Panc1 (cell line): ENCODE results near the gene FAM199X.

Experiments used
- CTCF ChIP-seq: fragments of 450-650 bp; IDR thresholded peaks from 2 replicates; pipeline ENCODE4 v1.5.1; 2017; ENCODE audit warnings: mild to moderate bottlenecking
- POLR2AphosphoS5 ChIP-seq: IDR thresholded peaks from 2 replicates; pipeline ENCODE4 v1.6.1; 2012; ENCODE audit warnings: mild to moderate bottlenecking, low read depth, low read length, moderate library complexity
- REST ChIP-seq, 2 experiments: IDR thresholded peaks; 2 replicates each; pipeline ENCODE4 v1.6.1; 2011 to 2012; ENCODE audit warnings: low read depth in 2 of 2, control low read depth in 1 of 2, low read length in 1 of 2, mild to moderate bottlenecking in 1 of 2, moderate library complexity in 1 of 2; ENCODE audit not compliant: insufficient read depth in 1 of 2
- SIN3A ChIP-seq: IDR thresholded peaks from 2 replicates; pipeline ENCODE4 v1.6.1; 2012; ENCODE audit warnings: low read depth, mild to moderate bottlenecking, low read length, moderate library complexity, borderline replicate concordance; ENCODE audit not compliant: insufficient read depth
- TCF7L2 ChIP-seq: IDR thresholded peaks from 2 replicates; pipeline ENCODE4 v1.6.1; 2011; ENCODE audit warnings: mild to moderate bottlenecking, low read depth, low read length, inconsistent platforms

DNA sequence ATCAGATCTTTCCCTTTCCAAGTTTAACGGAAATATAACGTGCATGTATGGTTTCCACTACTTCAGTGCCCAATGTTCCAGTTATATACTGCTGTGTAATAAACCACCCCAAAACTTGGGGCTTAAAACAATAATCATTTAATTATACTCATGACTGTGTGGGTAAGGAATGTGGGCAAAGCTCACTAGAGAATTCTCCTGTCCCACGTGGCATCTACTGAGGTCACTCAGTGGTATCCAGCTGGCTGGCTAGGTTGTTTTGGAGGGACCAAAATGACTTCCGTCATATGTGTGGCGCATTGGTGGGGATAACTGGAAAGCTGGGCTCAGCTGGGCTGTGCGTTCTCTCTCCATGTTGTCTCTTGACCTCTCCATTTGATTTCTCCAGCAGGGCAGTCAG, 35.4 kb upstream of the FAM199X start:
- TF ChIP-seq CTCF (no peak), POLR2AphosphoS5 (no peak), SIN3A (no peak), REST (IDR thresholded peaks at IDR 0.05; ENCODE audit: insufficient read depth in 1 of 2, low read depth in 2 of 2, low read length in 1 of 2) (no peak), TCF7L2 (no peak)
